Measurements from ENCODE around the gene LILRB1. TPM values are rescaled to one million over a fixed set of nuclear protein-coding genes. Genes with fewer than 3 reads are reported as not detected.
"Not testable (repeated sequence)": the region's sequence is repeated elsewhere in the genome, so short reads cannot be mapped to it uniquely, and the experiment has no call there.

The LILRB1 gene
- total RNA-seq, 2 donors from 2014 or later = 0.68 to 1.2 TPM

DNA sequence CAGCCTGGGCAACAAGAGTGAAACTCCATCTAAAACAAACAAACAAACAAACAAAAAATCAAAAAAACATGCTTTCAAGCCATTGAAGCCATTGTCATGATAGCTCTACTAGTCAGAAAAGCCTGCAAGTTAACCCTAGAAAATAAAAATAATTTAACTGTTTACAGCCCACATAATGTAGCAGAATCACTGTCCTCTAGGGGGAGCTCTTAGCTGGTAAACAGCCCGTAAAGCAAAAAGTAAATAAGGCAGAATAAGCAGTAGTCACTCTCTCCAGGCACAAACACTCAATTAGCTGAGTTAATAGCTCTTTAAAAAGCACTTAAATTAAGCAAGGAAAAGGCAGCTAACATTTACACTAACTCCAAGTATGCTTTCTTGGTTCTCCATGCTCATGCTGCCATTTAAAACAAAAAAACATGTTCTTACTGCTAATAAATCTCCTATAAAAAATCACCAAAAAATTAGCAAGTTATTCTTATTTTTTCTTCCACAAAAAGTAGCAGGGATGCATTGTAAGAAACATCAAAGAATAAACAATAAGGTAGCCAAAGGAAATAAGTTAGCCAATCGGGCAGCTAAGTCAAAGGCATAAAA, 43.8 kb downstream of the LILRB1 start:
- intact Hi-C loops (cut with DNase I) = loop anchor here (10.0 kb wide), 1 partner anchor 189 kb away; no protein-coding TSS in a partner anchor
- no peak for TF ChIP-seq POLR2A (IDR thresholded peaks at IDR 0.05)
- TF ChIP-seq, protein P1, sequence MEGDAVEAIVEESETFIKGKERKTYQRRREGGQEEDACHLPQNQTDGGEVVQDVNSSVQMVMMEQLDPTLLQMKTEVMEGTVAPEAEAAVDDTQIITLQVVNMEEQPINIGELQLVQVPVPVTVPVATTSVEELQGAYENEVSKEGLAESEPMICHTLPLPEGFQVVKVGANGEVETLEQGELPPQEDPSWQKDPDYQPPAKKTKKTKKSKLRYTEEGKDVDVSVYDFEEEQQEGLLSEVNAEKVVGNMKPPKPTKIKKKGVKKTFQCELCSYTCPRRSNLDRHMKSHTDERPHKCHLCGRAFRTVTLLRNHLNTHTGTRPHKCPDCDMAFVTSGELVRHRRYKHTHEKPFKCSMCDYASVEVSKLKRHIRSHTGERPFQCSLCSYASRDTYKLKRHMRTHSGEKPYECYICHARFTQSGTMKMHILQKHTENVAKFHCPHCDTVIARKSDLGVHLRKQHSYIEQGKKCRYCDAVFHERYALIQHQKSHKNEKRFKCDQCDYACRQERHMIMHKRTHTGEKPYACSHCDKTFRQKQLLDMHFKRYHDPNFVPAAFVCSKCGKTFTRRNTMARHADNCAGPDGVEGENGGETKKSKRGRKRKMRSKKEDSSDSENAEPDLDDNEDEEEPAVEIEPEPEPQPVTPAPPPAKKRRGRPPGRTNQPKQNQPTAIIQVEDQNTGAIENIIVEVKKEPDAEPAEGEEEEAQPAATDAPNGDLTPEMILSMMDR (IDR thresholded peaks at IDR 0.05) = peak in 3 of 4 experiments; percentile 15 to 53 (median 46)
- no peaks in the 10 kb centered on the region for H3K36me3 ChIP-seq
- H3K9me3 ChIP-seq = no peaks in the 10 kb centered on the region
- no peak overlapping the region for H3K4me3 ChIP-seq
- no peak overlapping the region for H3K27ac ChIP-seq
- no peaks in the 10 kb centered on the region for H3K4me1 ChIP-seq (replicated peaks)
- peaks cover 5% of the 10 kb centered on the region for H3K27me3 ChIP-seq (replicated peaks; ENCODE audit: insufficient read depth)
- DNase-seq (ENCODE audit: low spot score) = no peak
- 42% methylated on average over 2 of the region's 2 CpGs for WGBS

DNA sequence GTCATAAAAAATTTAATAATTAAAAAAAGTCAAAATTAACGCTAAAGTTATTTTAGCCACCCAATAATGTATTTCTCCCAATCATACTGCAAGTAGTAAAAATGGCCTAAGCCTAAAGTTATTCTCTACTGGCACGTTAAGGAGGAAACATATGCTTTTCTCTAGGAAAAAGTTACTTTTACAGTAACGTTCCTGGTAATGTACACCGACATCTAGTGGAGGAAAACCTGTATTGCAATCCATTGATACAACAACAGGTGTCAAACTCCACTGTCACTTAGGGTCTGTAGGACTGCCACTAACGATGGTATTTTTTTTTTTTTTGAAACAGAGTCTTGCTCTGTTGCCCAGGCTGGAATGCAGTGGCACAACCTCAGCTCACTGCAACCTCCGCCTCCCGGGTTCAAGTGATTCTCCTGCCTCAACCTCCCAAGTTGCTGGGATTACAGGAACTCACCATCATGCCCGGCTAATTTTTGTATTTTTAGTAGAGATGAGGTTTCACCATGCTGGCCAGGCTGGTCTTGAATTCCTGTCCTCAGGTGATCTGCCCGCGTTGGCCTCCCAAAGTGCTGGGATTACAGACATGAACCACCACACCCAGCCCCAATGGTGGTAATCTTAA, 46.0 kb downstream of the LILRB1 start:
- TF ChIP-seq, protein P1 (IDR thresholded peaks at IDR 0.05) = peak; percentile 55 to 77 (median 63)
- not testable (repeated sequence) for H3K4me1 ChIP-seq (replicated peaks); H3K4me3 ChIP-seq; H3K9me3 ChIP-seq; H3K27ac ChIP-seq; H3K27me3 ChIP-seq (replicated peaks; ENCODE audit: insufficient read depth); H3K36me3 ChIP-seq
- 22% methylated on average over 10 of the region's 10 CpGs for WGBS
- intact Hi-C loops (cut with DNase I) = loop anchor here (10.0 kb wide), 1 partner anchor 192 kb away; no protein-coding TSS in a partner anchor
- DNase-seq (ENCODE audit: low spot score) = peak; percentile 28

DNA sequence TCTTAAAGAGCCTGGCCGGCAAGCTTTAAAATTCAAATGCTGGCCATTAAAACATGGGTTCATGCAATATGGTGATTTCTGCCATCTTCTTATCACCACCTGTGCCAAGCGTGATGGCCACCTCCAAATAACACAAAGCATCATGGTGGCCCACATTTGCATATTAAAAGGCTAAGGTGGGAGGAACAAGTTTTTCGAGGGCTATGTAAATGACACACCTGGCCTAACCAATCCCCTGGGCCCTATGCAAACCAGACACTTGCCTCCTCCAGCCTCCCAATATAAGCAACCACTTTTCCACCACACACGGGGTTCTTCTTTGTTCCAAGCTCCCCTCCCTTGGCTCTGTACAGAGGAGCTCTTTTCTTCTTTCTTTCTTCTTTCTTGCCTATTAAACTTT, 46.9 kb downstream of the LILRB1 start:
- TF ChIP-seq POLR2A (IDR thresholded peaks at IDR 0.05) (no peak), POLR2AphosphoS5 (IDR thresholded peaks at IDR 0.05) (no peak)
- TF ChIP-seq, protein P1 (IDR thresholded peaks at IDR 0.05) = no peak
- Histone ChIP-seq H3K4me3 (no peak overlapping the region), H3K27me3 (replicated peaks; ENCODE audit: insufficient read depth) (no peaks in the 10 kb centered on the region), H3K9me3 (no peaks in the 10 kb centered on the region), H3K4me1 (replicated peaks) (no peaks in the 10 kb centered on the region), H3K27ac (no peak overlapping the region), H3K36me3 (no peaks in the 10 kb centered on the region)
- no peak for DNase-seq (ENCODE audit: low spot score)
- WGBS = 47% methylated on average over 4 of the region's 4 CpGs
- intact Hi-C loops (cut with DNase I) = loop anchor here (10.0 kb wide), 1 partner anchor 192 kb away; no protein-coding TSS in a partner anchor

DNA sequence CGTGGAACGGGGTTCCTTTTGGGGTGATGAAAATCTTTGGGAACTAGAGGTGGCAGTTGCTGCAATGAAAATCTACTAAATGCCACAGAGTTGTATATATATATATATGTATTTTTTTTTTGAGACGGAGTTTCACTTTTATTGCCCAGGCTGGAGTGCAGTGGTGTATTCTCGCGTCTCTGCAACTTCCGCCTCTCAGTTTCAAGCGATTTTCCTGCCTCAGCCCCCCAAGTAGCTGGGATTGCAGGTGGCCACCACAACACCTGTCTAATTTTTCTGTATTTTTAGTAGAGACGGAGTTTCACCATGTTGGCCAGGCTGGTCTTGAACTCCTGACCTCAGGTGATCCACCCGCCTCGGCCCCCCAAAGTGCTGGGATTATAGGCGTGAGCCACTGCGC, 51.3 kb downstream of the LILRB1 start:
- intact Hi-C loops (cut with DNase I); H3K36me3 ChIP-seq; H3K9me3 ChIP-seq; H3K4me1 ChIP-seq (replicated peaks); H3K27me3 ChIP-seq (replicated peaks; ENCODE audit: insufficient read depth); H3K27ac ChIP-seq; DNase-seq (ENCODE audit: low spot score); H3K4me3 ChIP-seq: not testable (repeated sequence)
- WGBS = 76% methylated on average over 12 of the region's 12 CpGs

DNA sequence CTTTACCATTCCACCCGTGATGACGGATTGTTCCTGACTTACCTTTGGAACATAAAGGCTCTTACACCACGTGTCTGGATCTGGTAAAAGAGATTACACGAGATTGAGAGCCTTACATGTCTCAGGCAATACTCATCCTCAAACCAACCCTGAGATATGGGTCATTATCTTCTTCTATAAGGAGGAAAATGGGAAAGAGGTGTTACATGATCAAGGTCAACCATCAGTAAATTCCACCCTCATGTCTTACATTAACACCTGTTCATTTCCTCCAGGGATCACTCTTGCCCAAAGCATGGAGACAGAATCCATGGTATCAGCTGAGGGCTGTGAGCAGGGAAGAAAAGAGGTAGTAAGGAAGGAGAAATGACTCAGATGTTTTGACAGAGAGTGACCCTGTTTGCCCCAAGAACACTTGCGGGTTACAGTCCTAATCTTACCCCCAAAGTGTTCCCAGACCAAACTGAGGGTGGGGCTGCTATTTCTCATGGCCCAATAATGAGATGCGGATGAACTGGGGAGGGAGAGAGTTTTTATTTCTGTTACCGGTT, 52.1 kb downstream of the LILRB1 start:
- Histone ChIP-seq H3K27ac (no peak overlapping the region), H3K36me3 (no peaks in the 10 kb centered on the region), H3K9me3 (no peaks in the 10 kb centered on the region), H3K4me3 (no peak overlapping the region), H3K4me1 (replicated peaks) (no peaks in the 10 kb centered on the region), H3K27me3 (replicated peaks; ENCODE audit: insufficient read depth) (peaks cover 3% of the 10 kb centered on the region)
- intact Hi-C loops (cut with DNase I) = loop anchor here (2.0 kb wide), 1 partner anchor 56 kb away; the partner anchor contains the start of gene KIR2DL3
- 62% methylated on average over 7 of the region's 7 CpGs for WGBS
- TF ChIP-seq, protein P1 (IDR thresholded peaks at IDR 0.05) = no peak
- TF ChIP-seq POLR2AphosphoS5 (IDR thresholded peaks at IDR 0.05) (no peak), POLR2A (IDR thresholded peaks at IDR 0.05) (no peak)
- DNase-seq (ENCODE audit: low spot score) = no peak

All from prostate gland (tissue), 2 donors.